Fibroblast of the aortic adventitia (primary cell): ENCODE data around the gene DOCK11. TPM values are rescaled to one million over a fixed set of nuclear protein-coding genes. Genes with fewer than 3 reads are reported as not detected.

Experiments
- DNase-seq: peaks from one replicate; pipeline ENCODE4 v3.0.0-alpha.2; 2010; ENCODE audit warnings: low read depth
- H3K4me3 ChIP-seq: 2 replicates; pipeline ENCODE4 v1.5.1; 2011; ENCODE audit warnings: low read depth, mild to moderate bottlenecking, control low read depth, low read length, moderate library complexity
- total RNA-seq: library from RNA; depleted of rRNA; stranded (reverse); fragments of >200 nt; gene quantifications from 2 replicates; pipeline ENCODE4 v1.2.3, GENCODE V29; 2012; ENCODE audit warnings: low replicate concordance
- TF ChIP-seq, protein P1 (sequence below): IDR thresholded peaks from 2 replicates; pipeline ENCODE4 v1.5.1; 2011; ENCODE audit warnings: mild to moderate bottlenecking, low read length, control low read depth, inconsistent platforms; ENCODE audit not compliant: insufficient read depth

Gene DOCK11
- total RNA-seq, 1 donor: 34.8 TPM

DNA sequence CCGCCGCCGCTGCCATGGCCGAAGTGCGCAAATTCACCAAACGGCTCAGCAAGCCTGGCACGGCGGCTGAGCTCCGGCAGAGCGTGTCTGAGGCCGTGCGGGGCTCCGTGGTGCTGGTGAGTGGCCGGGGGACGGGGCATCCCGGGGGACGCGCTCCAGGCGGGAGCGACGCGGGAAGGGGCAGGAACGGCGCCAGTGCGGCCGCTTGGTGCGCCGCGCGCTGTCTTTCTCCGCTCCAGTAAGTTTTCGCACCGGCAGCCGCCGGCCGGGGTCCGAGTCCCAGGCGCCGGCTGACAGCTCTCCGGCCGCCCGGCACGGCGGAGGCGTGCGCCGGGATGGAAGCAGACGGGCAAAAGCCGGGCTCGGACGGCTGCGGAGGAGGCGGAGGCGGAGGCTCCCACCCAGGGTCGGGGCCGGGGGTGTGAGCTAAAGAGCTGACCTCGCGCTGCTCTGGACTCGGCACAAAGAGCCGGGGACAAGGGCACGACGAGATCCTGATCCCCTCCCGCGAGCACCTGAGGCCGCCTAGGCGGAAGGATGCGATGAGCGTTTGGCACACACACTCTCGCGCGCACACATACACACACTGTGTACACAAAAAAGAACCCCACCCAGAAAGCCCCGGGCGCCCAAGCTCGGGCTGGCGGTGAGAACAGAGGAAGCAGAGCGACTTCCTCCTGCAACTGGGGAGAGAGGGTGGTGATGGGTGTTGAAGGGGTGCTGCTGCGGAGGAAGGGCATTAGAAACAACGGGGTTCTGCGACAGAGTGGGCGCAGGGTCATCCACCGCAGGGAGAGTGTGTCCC lies 545 bp downstream of the DOCK11 start:
- TF ChIP-seq, protein P1, sequence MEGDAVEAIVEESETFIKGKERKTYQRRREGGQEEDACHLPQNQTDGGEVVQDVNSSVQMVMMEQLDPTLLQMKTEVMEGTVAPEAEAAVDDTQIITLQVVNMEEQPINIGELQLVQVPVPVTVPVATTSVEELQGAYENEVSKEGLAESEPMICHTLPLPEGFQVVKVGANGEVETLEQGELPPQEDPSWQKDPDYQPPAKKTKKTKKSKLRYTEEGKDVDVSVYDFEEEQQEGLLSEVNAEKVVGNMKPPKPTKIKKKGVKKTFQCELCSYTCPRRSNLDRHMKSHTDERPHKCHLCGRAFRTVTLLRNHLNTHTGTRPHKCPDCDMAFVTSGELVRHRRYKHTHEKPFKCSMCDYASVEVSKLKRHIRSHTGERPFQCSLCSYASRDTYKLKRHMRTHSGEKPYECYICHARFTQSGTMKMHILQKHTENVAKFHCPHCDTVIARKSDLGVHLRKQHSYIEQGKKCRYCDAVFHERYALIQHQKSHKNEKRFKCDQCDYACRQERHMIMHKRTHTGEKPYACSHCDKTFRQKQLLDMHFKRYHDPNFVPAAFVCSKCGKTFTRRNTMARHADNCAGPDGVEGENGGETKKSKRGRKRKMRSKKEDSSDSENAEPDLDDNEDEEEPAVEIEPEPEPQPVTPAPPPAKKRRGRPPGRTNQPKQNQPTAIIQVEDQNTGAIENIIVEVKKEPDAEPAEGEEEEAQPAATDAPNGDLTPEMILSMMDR: no peak
- DNase-seq: no peak
- H3K4me3 ChIP-seq: peak overlapping the region; percentile 84

DNA sequence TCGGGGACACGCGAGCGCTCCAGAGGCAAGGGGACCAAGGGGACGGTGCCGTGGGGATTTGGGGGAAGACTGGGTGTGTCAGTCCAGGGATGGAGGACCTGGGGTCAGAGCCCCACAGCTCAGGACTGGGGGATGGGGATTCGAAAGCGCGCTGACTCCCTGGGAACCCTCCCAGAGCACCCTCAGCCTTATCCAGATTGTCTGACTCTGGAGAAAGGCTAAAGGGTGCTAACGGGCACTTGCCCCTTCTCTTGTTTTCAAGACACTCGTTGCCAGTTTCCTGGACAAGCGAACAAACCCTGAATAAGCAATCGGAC lies 1.1 kb downstream of the DOCK11 start:
- TF ChIP-seq, protein P1: no peak
- DNase-seq: no peak
- peak overlapping the region; percentile 84 for H3K4me3 ChIP-seq

DNA sequence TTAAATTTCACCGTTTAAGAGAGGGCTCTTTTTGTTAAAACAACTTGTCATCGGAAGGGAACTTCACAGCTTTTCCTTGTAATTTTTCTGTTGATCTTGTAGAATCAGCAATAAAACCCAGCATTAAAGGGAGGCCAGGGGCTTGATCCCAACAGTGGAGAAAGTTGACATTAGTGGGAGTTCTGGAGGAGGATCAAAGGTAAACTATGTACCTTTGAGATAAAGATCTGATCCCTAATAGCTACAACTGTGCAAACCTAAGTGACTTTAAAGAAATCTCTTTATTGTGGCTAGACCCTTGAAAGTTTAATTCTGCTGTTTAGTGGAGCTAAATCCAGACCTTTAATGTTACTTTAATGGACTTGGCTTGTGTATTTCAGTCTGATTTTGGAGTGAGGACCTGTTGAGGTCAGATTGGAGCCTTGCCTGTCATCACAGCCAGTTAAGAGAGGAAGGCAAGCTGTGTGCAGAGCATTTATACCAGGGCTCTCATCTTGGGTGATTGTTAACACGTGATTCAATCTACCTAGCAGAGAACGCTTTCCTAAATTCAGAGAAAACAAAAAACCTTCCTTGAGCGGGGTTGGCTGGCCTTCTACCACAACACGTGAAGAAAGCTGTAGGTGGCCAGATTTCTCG lies 1.7 kb downstream of the DOCK11 start:
- H3K4me3 ChIP-seq: peak overlapping the region; percentile 84
- TF ChIP-seq, protein P1: no peak
- no peak for DNase-seq

DNA sequence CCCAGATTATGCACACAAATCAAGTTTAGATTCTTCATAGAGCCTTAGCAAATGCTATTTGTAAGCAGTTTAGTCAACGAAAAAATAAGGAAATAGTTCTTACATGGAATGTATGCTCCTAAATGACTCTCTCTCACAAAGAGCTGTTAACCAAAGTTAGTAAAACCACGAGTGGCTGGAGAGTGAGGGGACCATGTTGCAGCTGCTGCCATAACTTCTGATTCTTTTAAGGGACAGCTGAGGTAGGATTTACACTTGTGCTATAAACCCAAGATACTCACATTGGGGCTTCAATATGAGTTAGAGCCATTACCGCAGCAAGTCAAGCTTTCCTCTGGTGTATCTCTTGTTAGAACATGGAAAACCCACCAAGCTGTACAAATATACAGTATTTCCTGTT lies 2.7 kb downstream of the DOCK11 start:
- DNase-seq: no peak
- peak overlapping the region; percentile 4 for H3K4me3 ChIP-seq
- TF ChIP-seq, protein P1: no peak

DNA sequence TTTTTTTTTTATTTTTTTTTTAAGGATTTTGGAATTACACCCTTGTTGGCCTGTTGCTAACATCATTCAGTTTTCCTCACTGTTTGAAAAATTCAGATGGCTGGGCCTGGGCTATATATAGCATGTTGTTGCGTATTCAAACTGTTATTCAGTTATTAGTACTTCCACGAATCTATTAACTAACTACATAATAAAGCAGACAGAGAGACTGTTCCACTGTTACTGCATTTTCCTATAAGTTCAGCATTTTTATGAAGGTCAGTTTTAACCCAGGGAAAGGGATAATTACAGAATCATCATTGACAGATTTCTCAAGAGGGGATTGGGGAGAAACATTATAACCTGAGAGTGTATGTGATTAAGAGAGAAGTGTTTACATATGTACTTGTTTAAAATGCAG lies 3.1 kb downstream of the DOCK11 start:
- H3K4me3 ChIP-seq: no peak overlapping the region
- no peak for DNase-seq
- TF ChIP-seq, protein P1: no peak

DNA sequence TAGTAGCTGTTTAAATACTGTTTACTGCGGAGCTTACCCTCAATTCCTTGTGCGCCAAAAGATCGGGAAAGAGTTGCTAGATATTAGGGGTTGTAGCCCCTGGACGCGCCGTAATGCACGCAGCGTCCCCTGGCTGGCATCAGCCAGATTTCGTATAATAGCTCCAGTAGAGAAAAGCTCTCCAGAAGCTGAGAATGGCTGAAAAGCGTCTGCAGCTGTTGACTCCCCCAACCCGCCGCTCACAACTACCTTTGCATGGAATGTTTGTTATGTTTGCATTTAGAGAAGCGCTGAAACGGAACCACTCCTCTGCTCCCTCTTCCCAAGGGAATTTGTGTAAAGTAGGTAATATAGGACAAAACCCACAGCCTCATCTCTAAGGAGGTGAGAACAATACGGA lies 3.7 kb downstream of the DOCK11 start:
- DNase-seq: no peak
- H3K4me3 ChIP-seq: no peak overlapping the region
- TF ChIP-seq, protein P1: no peak
